Mesenchymal stem cell (in vitro differentiated cells and primary cell): ENCODE results near the gene NDUFV2.
"Not testable (repeated sequence)": the region's sequence is repeated elsewhere in the genome, so short reads cannot be mapped to it uniquely, and the experiment has no call there.

Source experiments
- DNase-seq: peaks from one replicate; pipeline ENCODE4 v3.0.0-alpha.2; 2013
- H2AFZ ChIP-seq: one replicate; pipeline ENCODE4 v1.6.1; 2013; ENCODE audit warnings: low read depth, mild to moderate bottlenecking, control low read depth, inconsistent platforms, low read length, moderate library complexity
- H2AK5ac ChIP-seq: 2 replicates; pipeline ENCODE4 v1.6.1; 2013; ENCODE audit warnings: low read length, moderate library complexity, mild to moderate bottlenecking, inconsistent platforms; ENCODE audit not compliant: severe bottlenecking
- H2BK120ac ChIP-seq: one replicate; pipeline ENCODE4 v1.6.1; 2013; ENCODE audit warnings: low read depth, mild to moderate bottlenecking, inconsistent platforms, low read length, moderate library complexity
- H2BK12ac ChIP-seq, 2 experiments: one replicate each; pipeline ENCODE4 v1.6.1; 2013; ENCODE audit warnings: inconsistent platforms in 2 of 2, low read length in 2 of 2, mild to moderate bottlenecking in 2 of 2, moderate library complexity in 2 of 2, control low read depth in 1 of 2
- H2BK15ac ChIP-seq: one replicate; pipeline ENCODE4 v1.6.1; 2013; ENCODE audit warnings: mild to moderate bottlenecking, low read depth, inconsistent platforms; ENCODE audit not compliant: poor library complexity, severe bottlenecking
- H2BK5ac ChIP-seq: 2 replicates; pipeline ENCODE4 v1.6.1; 2013; ENCODE audit warnings: low read depth, mild to moderate bottlenecking, low read length, control low read depth, inconsistent platforms; ENCODE audit not compliant: poor library complexity, severe bottlenecking
- H3K14ac ChIP-seq, 2 experiments: one replicate each; pipeline ENCODE4 v1.6.1; 2013; ENCODE audit warnings: inconsistent platforms in 2 of 2, low read length in 2 of 2, control low read depth in 1 of 2, mild to moderate bottlenecking in 1 of 2, moderate library complexity in 1 of 2
- H3K18ac ChIP-seq, 2 experiments: one replicate each; pipeline ENCODE4 v1.6.1; 2013; ENCODE audit warnings: inconsistent platforms in 2 of 2, low read length in 2 of 2, control low read depth in 1 of 2, low read depth in 1 of 2, mild to moderate bottlenecking in 1 of 2
- H3K23ac ChIP-seq, 2 experiments: one replicate each; pipeline ENCODE4 v1.6.1; 2013; ENCODE audit warnings: inconsistent platforms in 2 of 2, low read length in 2 of 2, mild to moderate bottlenecking in 2 of 2, moderate library complexity in 2 of 2, control low read depth in 1 of 2
- H3K27ac ChIP-seq: 2 replicates; pipeline ENCODE4 v1.5.1; 2013; ENCODE audit warnings: mild to moderate bottlenecking, moderate library complexity, low read length, control low read depth, inconsistent platforms; ENCODE audit not compliant: poor library complexity, severe bottlenecking
- H3K27me3 ChIP-seq, 2 experiments: 2 replicates each; pipeline versions ENCODE4 v1.6.1 to v1.7.0; 2013; ENCODE audit warnings: low read length in 2 of 2, mild to moderate bottlenecking in 2 of 2, moderate library complexity in 2 of 2, control low read depth in 1 of 2, inconsistent platforms in 1 of 2; ENCODE audit not compliant: control insufficient read depth in 1 of 2, insufficient read depth in 1 of 2
- H3K36me3 ChIP-seq, 2 experiments: 2 replicates each; pipeline versions ENCODE4 v1.6.1 to v1.7.0; 2013; ENCODE audit warnings: low read length in 2 of 2, control low read depth in 1 of 2, inconsistent platforms in 1 of 2, low read depth in 1 of 2, mild to moderate bottlenecking in 1 of 2; ENCODE audit not compliant: insufficient read depth in 2 of 2, control insufficient read depth in 1 of 2
- H3K4ac ChIP-seq, 2 experiments: one replicate each; pipeline ENCODE4 v1.6.1; 2013; ENCODE audit warnings: inconsistent platforms in 2 of 2, low read length in 2 of 2, mild to moderate bottlenecking in 2 of 2, moderate library complexity in 2 of 2, control low read depth in 1 of 2, low read depth in 1 of 2
- H3K4me1 ChIP-seq: 2 replicates; pipeline ENCODE4 v1.6.1; 2013; ENCODE audit warnings: low read depth, low read length, control low read depth; ENCODE audit not compliant: control insufficient read depth, insufficient read depth
- H3K4me2 ChIP-seq: 2 replicates; pipeline ENCODE4 v1.6.1; 2013; ENCODE audit warnings: low read length, mild to moderate bottlenecking, inconsistent platforms; ENCODE audit not compliant: poor library complexity, severe bottlenecking
- H3K4me3 ChIP-seq, 2 experiments: 2 replicates each; pipeline versions ENCODE4 v1.5.1 to v1.7.0; 2013; ENCODE audit warnings: low read length in 2 of 2, mild to moderate bottlenecking in 2 of 2, control low read depth in 1 of 2, low read depth in 1 of 2; ENCODE audit not compliant: insufficient read depth in 1 of 2
- H3K79me1 ChIP-seq: replicated peaks from 2 replicates; pipeline ENCODE4 v1.6.1; 2013; ENCODE audit warnings: mild to moderate bottlenecking, control low read depth, low read length, inconsistent platforms; ENCODE audit not compliant: poor library complexity, severe bottlenecking
- H3K9ac ChIP-seq: 2 replicates; pipeline ENCODE4 v1.7.0; 2013; ENCODE audit warnings: mild to moderate bottlenecking, low read length, moderate library complexity
- H3K9me3 ChIP-seq: 2 replicates; pipeline ENCODE4 v1.7.0; 2013; ENCODE audit warnings: mild to moderate bottlenecking, low read length; ENCODE audit not compliant: control insufficient read depth
- H4K8ac ChIP-seq: one replicate; pipeline ENCODE4 v1.6.1; 2013; ENCODE audit warnings: inconsistent platforms, mild to moderate bottlenecking, low read length, moderate library complexity
- H4K91ac ChIP-seq: one replicate; pipeline ENCODE4 v1.6.1; 2013; ENCODE audit warnings: mild to moderate bottlenecking, low read length, inconsistent platforms
- WGBS: methylation state at CpG from one replicate; pipeline ENCODE4 v1.1.7; 2013; ENCODE audit warnings: mixed read lengths; 5-methylcytosine and 5-hydroxymethylcytosine counted together

Gene NDUFV2

DNA sequence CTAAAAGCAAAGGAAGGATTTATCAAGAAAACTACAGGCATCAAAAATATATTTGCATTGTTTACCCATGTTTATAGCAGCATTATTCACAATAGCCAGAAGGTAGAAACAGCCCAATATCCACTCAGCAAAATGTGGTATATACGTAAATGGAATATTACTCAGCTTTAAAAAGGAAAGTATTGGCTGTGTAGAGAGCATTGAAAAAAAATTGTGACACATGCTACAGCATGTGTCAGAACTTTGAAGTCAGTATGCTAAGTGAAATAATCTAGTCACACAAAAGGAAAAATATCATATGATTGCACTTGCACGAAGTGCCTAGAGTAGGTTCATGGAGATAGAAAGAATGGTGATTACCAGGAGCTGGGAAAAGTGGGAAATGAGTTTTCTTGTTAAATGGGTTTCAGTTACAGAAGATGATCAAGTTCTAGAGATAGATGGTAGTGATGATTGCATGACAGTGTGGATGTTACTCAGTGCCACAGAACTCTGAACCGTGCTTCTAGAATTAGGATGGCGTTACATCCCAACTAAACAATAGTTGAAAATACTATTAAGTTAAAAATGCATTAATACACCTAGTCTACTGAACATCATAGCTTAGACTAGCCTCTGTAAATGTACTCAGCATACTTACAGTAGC, 54.2 kb downstream of the NDUFV2 start:
- H3K4me3 ChIP-seq = no peak overlapping the region
- no peak overlapping the region for H3K9ac ChIP-seq
- no peak overlapping the region for H2BK120ac ChIP-seq
- no peak overlapping the region for H2BK15ac ChIP-seq
- no peak overlapping the region for H3K4me2 ChIP-seq
- no peak overlapping the region for H3K27ac ChIP-seq
- no peak overlapping the region for H2AFZ ChIP-seq
- no peak overlapping the region for H4K91ac ChIP-seq
- no peaks in the 10 kb centered on the region for H3K4me1 ChIP-seq
- no peak for DNase-seq
- H3K23ac ChIP-seq = no peak overlapping the region
- no peak overlapping the region for H3K4ac ChIP-seq
- no peaks in the 10 kb centered on the region for H3K9me3 ChIP-seq
- H2BK5ac ChIP-seq = no peak overlapping the region
- no peak overlapping the region for H3K18ac ChIP-seq
- H3K36me3 ChIP-seq = peaks cover 0 to 17% of the 10 kb centered on the region in 2 experiments
- no peaks in the 10 kb centered on the region for H3K27me3 ChIP-seq
- no peak overlapping the region for H2BK12ac ChIP-seq
- no peak overlapping the region for H3K14ac ChIP-seq
- H4K8ac ChIP-seq = no peak overlapping the region
- peaks cover 10% of the 10 kb centered on the region for H3K79me1 ChIP-seq
- H2AK5ac ChIP-seq = no peak overlapping the region
- 100% methylated on average over 3 of the region's 4 CpGs for WGBS

DNA sequence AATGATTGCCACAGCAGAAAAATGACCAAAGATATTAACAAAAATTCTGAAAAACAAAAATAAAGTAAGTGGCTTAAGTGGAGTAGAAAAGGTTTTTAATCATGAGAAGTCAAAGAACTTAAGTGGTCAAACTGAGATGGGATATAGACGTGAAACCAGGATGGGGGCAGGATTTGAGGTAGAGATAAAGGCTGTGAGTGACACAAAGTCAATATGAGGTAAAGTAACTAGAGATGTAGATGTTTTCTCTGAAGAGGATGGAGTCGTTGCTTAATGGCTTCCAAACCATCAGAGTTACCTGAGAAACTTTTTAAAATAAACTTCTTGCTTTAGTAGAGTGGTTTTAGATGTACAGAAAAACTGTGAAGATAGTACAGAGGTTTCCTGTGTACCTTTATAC, 55.3 kb downstream of the NDUFV2 start:
- Histone ChIP-seq H2BK120ac (no peak overlapping the region), H3K4me2 (no peak overlapping the region), H3K18ac (no peak overlapping the region), H2BK5ac (no peak overlapping the region), H2AK5ac (no peak overlapping the region), H3K4ac (no peak overlapping the region), H3K36me3 (peaks cover 0 to 22% of the 10 kb centered on the region in 2 experiments), H3K23ac (no peak overlapping the region), H4K91ac (no peak overlapping the region), H3K27me3 (no peaks in the 10 kb centered on the region), H4K8ac (no peak overlapping the region), H3K4me3 (no peak overlapping the region), H3K79me1 (peaks cover 12% of the 10 kb centered on the region), H2BK15ac (no peak overlapping the region), H3K14ac (no peak overlapping the region), H2AFZ (no peak overlapping the region), H3K4me1 (no peaks in the 10 kb centered on the region), H3K9ac (no peak overlapping the region), H2BK12ac (no peak overlapping the region), H3K27ac (no peak overlapping the region), H3K9me3 (no peaks in the 10 kb centered on the region)
- 78% methylated on average over 2 of the region's 2 CpGs for WGBS
- DNase-seq = no peak

DNA sequence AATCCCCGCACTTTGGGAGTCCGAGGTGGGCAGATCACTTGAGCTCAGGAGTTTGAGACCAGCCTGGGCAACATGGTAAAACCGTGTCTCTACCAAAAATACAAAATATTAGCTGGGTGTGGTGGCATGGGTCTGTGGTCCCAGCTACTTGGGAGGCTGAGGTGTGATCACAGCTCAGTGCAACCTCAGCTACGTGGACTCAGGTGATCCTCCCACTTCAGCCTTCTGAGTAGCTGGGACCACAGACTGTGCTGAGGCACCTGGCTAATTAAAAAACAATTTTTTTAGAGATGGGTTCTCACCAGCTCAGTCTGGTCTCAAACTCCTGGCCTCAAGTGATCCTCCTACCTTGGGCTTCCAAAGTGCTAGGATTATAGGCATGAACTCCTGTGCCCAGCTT, 57.5 kb downstream of the NDUFV2 start:
- Histone ChIP-seq H4K8ac (no peak overlapping the region), H3K9ac (no peak overlapping the region), H3K36me3 (peaks cover 0 to 16% of the 10 kb centered on the region in 2 experiments), H2BK120ac (no peak overlapping the region), H4K91ac (no peak overlapping the region), H2BK12ac (no peak overlapping the region), H3K4me2 (no peak overlapping the region), H2BK5ac (no peak overlapping the region), H3K14ac (no peak overlapping the region), H2AK5ac (no peak overlapping the region), H3K18ac (no peak overlapping the region), H3K4me3 (no peak overlapping the region), H2AFZ (no peak overlapping the region), H3K4me1 (no peaks in the 10 kb centered on the region), H3K27me3 (no peaks in the 10 kb centered on the region), H2BK15ac (no peak overlapping the region), H3K9me3 (peaks cover 11% of the 10 kb centered on the region), H3K4ac (no peak overlapping the region), H3K23ac (no peak overlapping the region), H3K79me1 (peaks cover 10% of the 10 kb centered on the region), H3K27ac (no peak overlapping the region)
- WGBS = 100% methylated on average over 4 of the region's 4 CpGs
- no peak for DNase-seq

- H2AFZ ChIP-seq, H4K8ac ChIP-seq, H4K91ac ChIP-seq, H2AK5ac ChIP-seq, H3K14ac ChIP-seq, H3K4me2 ChIP-seq, H3K9ac ChIP-seq, H3K27ac ChIP-seq, H3K18ac ChIP-seq, DNase-seq, H2BK15ac ChIP-seq, H3K27me3 ChIP-seq, H3K23ac ChIP-seq, H3K4me1 ChIP-seq, H3K79me1 ChIP-seq, H3K4me3 ChIP-seq, H2BK120ac ChIP-seq, H3K4ac ChIP-seq, H2BK5ac ChIP-seq, H2BK12ac ChIP-seq: not testable (repeated sequence)
- Histone ChIP-seq H3K9me3 (peaks cover 11% of the 10 kb centered on the region), H3K36me3 (peaks cover 0 to 16% of the 10 kb centered on the region in 2 experiments)
- 97% methylated on average over 4 of the region's 4 CpGs for WGBS
These were observed 60.2 kb downstream of the NDUFV2 start for GRCh38 chr18:9162663-9163062.
